ENCODE measurements around the gene MASP2.
"Not testable (repeated sequence)": the region's sequence is repeated elsewhere in the genome, so short reads cannot be mapped to it uniquely, and the experiment has no call there.

MASP2 gene

DNA sequence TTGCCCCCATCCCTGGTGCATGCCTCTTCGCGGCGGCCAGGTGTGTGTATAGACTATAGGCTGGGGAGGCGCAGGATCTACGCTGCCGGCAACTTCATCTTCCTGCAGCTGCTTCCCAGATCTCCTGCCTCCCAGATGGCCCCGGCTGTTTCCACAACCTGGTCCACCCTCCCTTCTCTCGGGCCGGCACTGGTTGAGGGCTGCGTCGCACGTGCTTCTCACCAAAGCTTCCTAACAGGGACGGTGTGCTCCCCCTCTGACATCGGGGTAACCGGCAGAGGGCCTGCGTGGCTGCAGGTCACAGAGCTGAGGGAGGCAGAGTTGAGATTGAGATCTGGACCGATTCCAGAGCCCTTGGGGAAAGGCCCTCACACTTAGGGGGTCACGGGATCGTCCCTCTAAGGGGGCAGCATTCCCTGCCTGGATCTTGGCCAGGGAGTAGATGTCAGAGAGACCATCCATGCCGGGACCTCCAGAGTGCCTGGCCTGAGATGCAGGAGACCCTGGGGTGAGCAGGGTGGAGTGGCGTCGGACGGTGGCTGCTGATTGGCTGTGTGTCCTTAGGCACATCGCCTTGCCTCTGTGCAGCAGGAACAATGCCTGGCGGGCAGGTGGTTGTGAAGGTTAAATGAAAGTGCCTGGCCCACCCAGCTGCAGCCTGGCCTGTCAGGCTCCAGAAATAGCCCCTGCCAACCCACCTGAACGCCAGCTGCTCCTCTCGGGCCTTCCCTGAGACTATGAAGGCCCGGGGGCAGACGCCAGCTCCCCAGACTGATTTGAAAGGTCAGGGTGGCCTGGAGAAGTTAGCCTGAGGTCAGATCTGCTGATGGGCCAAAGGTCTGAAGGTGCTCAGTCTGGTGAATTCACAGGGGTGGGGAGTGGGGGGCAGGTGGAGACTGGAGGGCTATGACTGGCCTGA lies 6.1 kb upstream of the MASP2 start:
- H4K20me1 ChIP-seq (ENCODE audit: insufficient read depth, low read length) = peaks cover 31% of the 10 kb centered on the region; the same call in 1 of the 2 replicates
- H3K4me1 ChIP-seq (ENCODE audit: insufficient read depth, low read length) = peaks cover 7% of the 10 kb centered on the region
- no peak overlapping the region for H3K27ac ChIP-seq (ENCODE audit: low read length)
- H3K9me3 ChIP-seq (ENCODE audit: insufficient read depth, low read length, severe bottlenecking) = no peaks in the 10 kb centered on the region
- TF ChIP-seq, protein P1, sequence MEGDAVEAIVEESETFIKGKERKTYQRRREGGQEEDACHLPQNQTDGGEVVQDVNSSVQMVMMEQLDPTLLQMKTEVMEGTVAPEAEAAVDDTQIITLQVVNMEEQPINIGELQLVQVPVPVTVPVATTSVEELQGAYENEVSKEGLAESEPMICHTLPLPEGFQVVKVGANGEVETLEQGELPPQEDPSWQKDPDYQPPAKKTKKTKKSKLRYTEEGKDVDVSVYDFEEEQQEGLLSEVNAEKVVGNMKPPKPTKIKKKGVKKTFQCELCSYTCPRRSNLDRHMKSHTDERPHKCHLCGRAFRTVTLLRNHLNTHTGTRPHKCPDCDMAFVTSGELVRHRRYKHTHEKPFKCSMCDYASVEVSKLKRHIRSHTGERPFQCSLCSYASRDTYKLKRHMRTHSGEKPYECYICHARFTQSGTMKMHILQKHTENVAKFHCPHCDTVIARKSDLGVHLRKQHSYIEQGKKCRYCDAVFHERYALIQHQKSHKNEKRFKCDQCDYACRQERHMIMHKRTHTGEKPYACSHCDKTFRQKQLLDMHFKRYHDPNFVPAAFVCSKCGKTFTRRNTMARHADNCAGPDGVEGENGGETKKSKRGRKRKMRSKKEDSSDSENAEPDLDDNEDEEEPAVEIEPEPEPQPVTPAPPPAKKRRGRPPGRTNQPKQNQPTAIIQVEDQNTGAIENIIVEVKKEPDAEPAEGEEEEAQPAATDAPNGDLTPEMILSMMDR (IDR thresholded peaks at IDR 0.05; ENCODE audit: borderline replicate concordance, extremely low read depth, low read length, poor library complexity, severe bottlenecking) = no peak
- no peak for TF ChIP-seq EZH2 (IDR thresholded peaks at IDR 0.05; ENCODE audit: borderline replicate concordance, low read depth, low read length, severe bottlenecking)
- ATAC-seq (ENCODE audit: insufficient read depth, low read depth) (peak; percentile 27), DNase-seq (peak; percentile 16)
- H3K9ac ChIP-seq (ENCODE audit: low read depth, low read length) = no peak overlapping the region
- no peak overlapping the region for H3K4me3 ChIP-seq (ENCODE audit: low read depth in 1 of 2, low read length in 2 of 2)
- H3K4me2 ChIP-seq (ENCODE audit: insufficient read depth, low read length) = no peak overlapping the region
- no peaks in the 10 kb centered on the region for H3K27me3 ChIP-seq (ENCODE audit: insufficient read depth, low read length, poor library complexity)
- peaks cover 7% of the 10 kb centered on the region; the same call in 1 of the 2 replicates for H3K79me2 ChIP-seq (ENCODE audit: insufficient read depth, low read length)
- H3K36me3 ChIP-seq (ENCODE audit: insufficient read depth, low read length) = peaks cover 33% of the 10 kb centered on the region
- H2AFZ ChIP-seq (ENCODE audit: low read depth, low read length) = no peak overlapping the region

DNA sequence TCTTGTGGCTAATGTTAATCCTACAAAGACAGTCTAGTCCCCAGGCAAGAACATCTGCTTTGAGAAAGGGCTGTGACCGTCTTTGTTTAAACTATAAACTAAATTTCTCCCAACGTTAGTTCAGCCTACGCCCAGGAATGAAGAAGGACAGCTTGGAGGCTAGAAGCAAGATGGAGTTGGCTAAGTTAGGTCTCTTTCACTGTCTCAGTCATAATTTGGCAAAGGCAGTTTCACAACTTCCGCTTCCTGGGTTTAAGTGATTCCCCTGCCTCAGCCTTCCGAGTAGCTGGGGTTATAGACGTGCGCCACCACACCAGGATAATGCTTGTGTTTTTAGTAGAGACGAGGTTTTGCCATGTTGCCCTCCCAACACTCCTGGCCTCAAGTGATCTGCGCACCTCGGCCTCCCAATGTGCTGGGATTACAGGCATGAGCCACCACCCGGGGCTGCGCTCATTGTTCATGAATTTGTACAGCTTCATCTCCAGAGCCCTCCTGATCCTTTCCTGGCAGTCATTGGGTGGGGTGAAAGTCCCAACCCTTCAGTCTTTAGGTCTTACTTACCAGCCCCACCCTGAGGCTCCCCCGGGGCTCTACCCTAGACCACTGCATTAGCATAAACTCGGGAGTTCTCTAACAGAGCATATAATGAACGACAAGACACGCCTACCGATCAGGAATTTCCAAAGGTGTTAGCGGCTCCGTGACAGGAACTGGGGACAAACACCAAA lies 4.9 kb upstream of the MASP2 start:
- ATAC-seq (ENCODE audit: insufficient read depth, low read depth) = no peak

GRCh38 chr1:11051121-11051520 lies 4.1 kb upstream of the MASP2 start:
- not testable (repeated sequence) for H2AFZ ChIP-seq (ENCODE audit: low read depth, low read length); ATAC-seq (ENCODE audit: insufficient read depth, low read depth); H3K4me3 ChIP-seq (ENCODE audit: low read depth in 1 of 2, low read length in 2 of 2); H3K4me2 ChIP-seq (ENCODE audit: insufficient read depth, low read length); H3K4me1 ChIP-seq (ENCODE audit: insufficient read depth, low read length); H3K9me3 ChIP-seq (ENCODE audit: insufficient read depth, low read length, severe bottlenecking); H3K27ac ChIP-seq (ENCODE audit: low read length); DNase-seq; H3K9ac ChIP-seq (ENCODE audit: low read depth, low read length); H3K27me3 ChIP-seq (ENCODE audit: insufficient read depth, low read length, poor library complexity); H3K79me2 ChIP-seq (ENCODE audit: insufficient read depth, low read length)
- peaks cover 13% of the 10 kb centered on the region for H3K36me3 ChIP-seq (ENCODE audit: insufficient read depth, low read length)
- peaks cover 23% of the 10 kb centered on the region; the same call in 1 of the 2 replicates for H4K20me1 ChIP-seq (ENCODE audit: insufficient read depth, low read length)

More for the DNA sequence above, 4.9 kb upstream of the MASP2 start:
- no peak overlapping the region for H2AFZ ChIP-seq (ENCODE audit: low read depth, low read length)
- H3K79me2 ChIP-seq (ENCODE audit: insufficient read depth, low read length) = no peaks in the 10 kb centered on the region
- H3K4me2 ChIP-seq (ENCODE audit: insufficient read depth, low read length) = no peak overlapping the region
- no peaks in the 10 kb centered on the region for H3K9me3 ChIP-seq (ENCODE audit: insufficient read depth, low read length, severe bottlenecking)
- H3K27me3 ChIP-seq (ENCODE audit: insufficient read depth, low read length, poor library complexity) = no peaks in the 10 kb centered on the region
- no peak for DNase-seq
- H3K9ac ChIP-seq (ENCODE audit: low read depth, low read length) = no peak overlapping the region
- H4K20me1 ChIP-seq (ENCODE audit: insufficient read depth, low read length) = peaks cover 28% of the 10 kb centered on the region; the same call in 1 of the 2 replicates
- no peaks in the 10 kb centered on the region for H3K4me1 ChIP-seq (ENCODE audit: insufficient read depth, low read length)
- no peak overlapping the region for H3K4me3 ChIP-seq (ENCODE audit: low read depth in 1 of 2, low read length in 2 of 2)
- H3K36me3 ChIP-seq (ENCODE audit: insufficient read depth, low read length) = peaks cover 22% of the 10 kb centered on the region
- H3K27ac ChIP-seq (ENCODE audit: low read length) = no peak overlapping the region
- no peak for TF ChIP-seq EZH2 (IDR thresholded peaks at IDR 0.05; ENCODE audit: borderline replicate concordance, low read depth, low read length, severe bottlenecking)
- TF ChIP-seq, protein P1 (IDR thresholded peaks at IDR 0.05; ENCODE audit: borderline replicate concordance, extremely low read depth, low read length, poor library complexity, severe bottlenecking) = no peak

- no peak for TF ChIP-seq EZH2 (IDR thresholded peaks at IDR 0.05; ENCODE audit: borderline replicate concordance, low read depth, low read length, severe bottlenecking)
- TF ChIP-seq, protein P1 (IDR thresholded peaks at IDR 0.05; ENCODE audit: borderline replicate concordance, extremely low read depth, low read length, poor library complexity, severe bottlenecking) = no peak
- no peak for ATAC-seq (ENCODE audit: insufficient read depth, low read depth)
- Histone ChIP-seq H2AFZ (ENCODE audit: low read depth, low read length) (no peak overlapping the region), H3K9ac (ENCODE audit: low read depth, low read length) (no peak overlapping the region), H3K27ac (ENCODE audit: low read length) (no peak overlapping the region), H3K79me2 (ENCODE audit: insufficient read depth, low read length) (no peaks in the 10 kb centered on the region), H3K9me3 (ENCODE audit: insufficient read depth, low read length, severe bottlenecking) (no peaks in the 10 kb centered on the region), H3K4me3 (ENCODE audit: low read depth in 1 of 2, low read length in 2 of 2) (no peak overlapping the region), H3K27me3 (ENCODE audit: insufficient read depth, low read length, poor library complexity) (no peaks in the 10 kb centered on the region), H3K4me2 (ENCODE audit: insufficient read depth, low read length) (no peak overlapping the region), H3K36me3 (ENCODE audit: insufficient read depth, low read length) (no peaks in the 10 kb centered on the region), H3K4me1 (ENCODE audit: insufficient read depth, low read length) (no peaks in the 10 kb centered on the region), H4K20me1 (ENCODE audit: insufficient read depth, low read length) (no peaks in the 10 kb centered on the region)
- DNase-seq = no peak
Observed at GRCh38 chr1:11046270-11046566, 821 bp downstream of the MASP2 start.

Measured in DND-41 (cell line).